ENCODE data around the gene OR2AG2.

GRCh38 chr11:6746086-6746618 lies 25.6 kb downstream of the OR2AG2 start:
- TF ChIP-seq GATA2 (IDR thresholded peaks at IDR 0.05; ENCODE audit: low read depth, low read length): no peak
- TF ChIP-seq GATA3 (IDR thresholded peaks at IDR 0.05; ENCODE audit: low read depth, low read length): no peak
